ENCODE data around the gene MRPL58.

Gene MRPL58

DNA sequence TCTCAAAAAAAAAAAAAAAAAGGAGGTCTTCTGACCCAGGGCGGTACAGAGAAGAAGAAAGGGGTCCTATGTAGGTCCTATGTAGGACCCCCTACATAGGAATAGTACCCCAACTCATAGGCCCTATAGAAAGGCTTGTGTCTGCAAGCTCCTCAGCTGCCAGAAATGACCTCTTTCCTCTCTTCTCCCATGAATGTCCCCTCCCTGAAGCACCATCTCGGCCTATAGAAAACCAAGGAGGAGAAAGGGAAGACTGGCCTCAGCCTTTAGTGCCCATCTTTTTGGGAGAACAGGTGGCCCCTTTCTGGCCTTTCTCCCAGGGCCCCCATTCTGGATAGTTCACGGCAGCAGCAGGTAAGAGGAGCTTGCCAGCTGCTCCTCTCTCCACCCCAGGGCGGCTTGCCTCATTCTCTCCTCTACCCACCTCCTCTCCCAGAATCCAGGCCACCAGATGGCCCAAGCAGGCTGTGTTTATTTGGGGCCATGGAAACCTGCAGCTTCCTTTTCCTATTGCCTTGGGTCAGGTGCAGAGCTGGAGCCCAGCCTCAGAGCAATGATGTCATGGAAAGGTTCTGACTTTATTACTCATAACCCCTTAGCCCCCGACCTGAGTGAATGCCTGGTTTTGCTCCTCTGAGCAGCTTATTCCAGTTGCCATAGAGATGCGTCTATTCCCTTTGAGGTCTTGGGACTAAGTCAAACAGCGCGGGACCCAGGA lies 1.6 kb upstream of the MRPL58 start:
- TF ChIP-seq, protein P1, sequence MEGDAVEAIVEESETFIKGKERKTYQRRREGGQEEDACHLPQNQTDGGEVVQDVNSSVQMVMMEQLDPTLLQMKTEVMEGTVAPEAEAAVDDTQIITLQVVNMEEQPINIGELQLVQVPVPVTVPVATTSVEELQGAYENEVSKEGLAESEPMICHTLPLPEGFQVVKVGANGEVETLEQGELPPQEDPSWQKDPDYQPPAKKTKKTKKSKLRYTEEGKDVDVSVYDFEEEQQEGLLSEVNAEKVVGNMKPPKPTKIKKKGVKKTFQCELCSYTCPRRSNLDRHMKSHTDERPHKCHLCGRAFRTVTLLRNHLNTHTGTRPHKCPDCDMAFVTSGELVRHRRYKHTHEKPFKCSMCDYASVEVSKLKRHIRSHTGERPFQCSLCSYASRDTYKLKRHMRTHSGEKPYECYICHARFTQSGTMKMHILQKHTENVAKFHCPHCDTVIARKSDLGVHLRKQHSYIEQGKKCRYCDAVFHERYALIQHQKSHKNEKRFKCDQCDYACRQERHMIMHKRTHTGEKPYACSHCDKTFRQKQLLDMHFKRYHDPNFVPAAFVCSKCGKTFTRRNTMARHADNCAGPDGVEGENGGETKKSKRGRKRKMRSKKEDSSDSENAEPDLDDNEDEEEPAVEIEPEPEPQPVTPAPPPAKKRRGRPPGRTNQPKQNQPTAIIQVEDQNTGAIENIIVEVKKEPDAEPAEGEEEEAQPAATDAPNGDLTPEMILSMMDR (IDR thresholded peaks at IDR 0.05; ENCODE audit: poor library complexity, severe bottlenecking) = no peak
- no peak overlapping the region for H3K4me3 ChIP-seq (ENCODE audit: severe bottlenecking)
- no peak for DNase-seq (ENCODE audit: low spot score)
- 0 out of 2 replicates have a peak, but pooled peaks cover 4% of the 10 kb centered on the region for H3K36me3 ChIP-seq (ENCODE audit: low read depth)
- H3K27ac ChIP-seq (ENCODE audit: poor library complexity, severe bottlenecking) = no peak overlapping the region
- no peaks in the 10 kb centered on the region for H3K27me3 ChIP-seq (ENCODE audit: insufficient read depth, poor library complexity, severe bottlenecking)
- H3K9me3 ChIP-seq (ENCODE audit: severe bottlenecking) = no peaks in the 10 kb centered on the region
- peaks cover 12% of the 10 kb centered on the region for H3K4me1 ChIP-seq (ENCODE audit: insufficient read depth, poor library complexity, severe bottlenecking)
- no peak for ATAC-seq (ENCODE audit: low read depth)

DNA sequence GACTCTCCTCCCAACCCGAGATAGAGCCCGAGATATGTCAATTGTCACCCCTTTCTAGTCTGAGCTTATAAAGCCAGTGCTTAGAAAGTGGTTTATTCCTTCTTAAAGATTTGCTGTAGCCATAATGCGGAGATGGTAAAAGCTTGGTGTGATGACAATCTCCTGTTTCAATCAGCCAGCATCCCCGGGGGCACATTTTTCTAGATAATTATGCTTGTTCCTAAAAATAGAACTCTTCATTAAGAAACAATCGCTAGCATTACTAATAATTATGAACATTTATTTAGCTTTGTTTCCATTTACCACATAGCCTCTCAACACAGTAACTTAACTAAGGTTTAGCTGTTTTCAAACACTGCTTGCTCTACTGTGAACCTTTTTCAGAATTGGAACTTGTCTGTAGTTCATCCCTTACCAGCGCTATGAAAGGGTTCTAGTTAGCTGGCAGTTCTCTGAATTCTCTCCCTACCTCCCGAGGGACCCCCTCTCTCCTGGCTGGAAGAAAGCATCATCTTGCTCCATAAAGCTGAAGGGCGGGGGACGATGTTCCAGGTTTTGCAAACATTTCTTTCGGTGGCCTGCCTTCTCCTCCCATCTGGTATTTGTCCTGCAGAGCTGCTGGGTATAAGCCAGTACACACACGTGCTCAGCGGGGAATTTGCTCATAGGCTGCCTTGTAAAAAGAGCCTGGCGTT lies 922 bp upstream of the MRPL58 start:
- ATAC-seq (ENCODE audit: low read depth) = no peak
- no peak for DNase-seq (ENCODE audit: low spot score)
- H3K4me3 ChIP-seq (ENCODE audit: severe bottlenecking) = peak overlapping the region; percentile 56

DNA sequence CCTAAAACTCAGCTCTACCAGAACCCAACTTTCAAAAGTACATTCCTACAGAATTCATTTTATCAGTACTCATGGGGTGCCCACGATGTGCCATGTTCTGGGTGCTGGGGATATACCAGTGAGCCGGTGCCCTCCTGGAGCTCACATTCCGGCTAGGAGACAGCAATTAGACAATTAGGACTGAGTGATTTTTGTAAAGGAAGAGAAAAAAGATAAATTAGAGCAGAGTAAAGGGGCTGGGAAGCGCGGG lies 449 bp upstream of the MRPL58 start:
- Histone ChIP-seq H3K27me3 (ENCODE audit: insufficient read depth, poor library complexity, severe bottlenecking) (no peaks in the 10 kb centered on the region), H3K27ac (ENCODE audit: poor library complexity, severe bottlenecking) (peak overlapping the region; percentile 58), H3K36me3 (ENCODE audit: low read depth) (peaks cover 10% of the 10 kb centered on the region), H3K4me1 (ENCODE audit: insufficient read depth, poor library complexity, severe bottlenecking) (peaks cover 12% of the 10 kb centered on the region), H3K4me3 (ENCODE audit: severe bottlenecking) (peak overlapping the region; percentile 56), H3K9me3 (ENCODE audit: severe bottlenecking) (no peaks in the 10 kb centered on the region)
- TF ChIP-seq, protein P1 (IDR thresholded peaks at IDR 0.05; ENCODE audit: poor library complexity, severe bottlenecking) = no peak
- DNase-seq (ENCODE audit: low spot score) = no peak
- ATAC-seq (ENCODE audit: low read depth) = no peak

More for the DNA sequence above, 922 bp upstream of the MRPL58 start:
- Histone ChIP-seq H3K27ac (ENCODE audit: poor library complexity, severe bottlenecking) (peak overlapping the region; percentile 58), H3K9me3 (ENCODE audit: severe bottlenecking) (no peaks in the 10 kb centered on the region), H3K27me3 (ENCODE audit: insufficient read depth, poor library complexity, severe bottlenecking) (no peaks in the 10 kb centered on the region), H3K36me3 (ENCODE audit: low read depth) (peaks cover 5% of the 10 kb centered on the region; the same call in 1 of the 2 replicates), H3K4me1 (ENCODE audit: insufficient read depth, poor library complexity, severe bottlenecking) (peaks cover 12% of the 10 kb centered on the region)
- TF ChIP-seq, protein P1 (IDR thresholded peaks at IDR 0.05; ENCODE audit: poor library complexity, severe bottlenecking) = no peak

DNA sequence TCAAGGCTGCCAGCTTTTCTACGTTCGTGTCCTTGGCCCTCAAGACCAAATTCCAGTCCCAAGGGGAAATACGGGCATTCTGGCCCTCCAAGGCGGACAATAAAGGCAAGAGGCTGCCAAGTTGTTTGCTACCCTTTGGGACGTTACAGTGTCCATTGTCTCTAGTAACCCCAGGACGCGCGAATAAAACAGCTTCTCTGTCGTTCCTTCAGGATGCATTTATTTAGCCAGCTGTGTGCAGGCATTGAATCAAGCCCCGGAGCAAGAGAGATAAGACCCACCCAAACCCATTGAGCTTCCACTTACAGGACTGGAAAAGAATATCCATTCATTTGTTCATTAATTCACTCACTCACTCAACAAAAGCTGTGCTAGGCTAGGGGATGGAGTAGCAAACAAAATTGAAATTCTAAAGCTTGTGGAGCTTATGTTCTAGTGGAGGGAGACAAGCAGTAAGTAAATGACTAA lies 656 bp downstream of the MRPL58 start:
- Histone ChIP-seq H3K27ac (ENCODE audit: poor library complexity, severe bottlenecking) (peak overlapping the region; percentile 58), H3K27me3 (ENCODE audit: insufficient read depth, poor library complexity, severe bottlenecking) (no peaks in the 10 kb centered on the region), H3K4me1 (ENCODE audit: insufficient read depth, poor library complexity, severe bottlenecking) (peaks cover 12% of the 10 kb centered on the region), H3K9me3 (ENCODE audit: severe bottlenecking) (no peaks in the 10 kb centered on the region), H3K36me3 (ENCODE audit: low read depth) (peaks cover 20% of the 10 kb centered on the region), H3K4me3 (ENCODE audit: severe bottlenecking) (peak overlapping the region; percentile 56)
- ATAC-seq (ENCODE audit: low read depth) (no peak), DNase-seq (ENCODE audit: low spot score) (no peak)
- TF ChIP-seq, protein P1 (IDR thresholded peaks at IDR 0.05; ENCODE audit: poor library complexity, severe bottlenecking) = no peak

DNA sequence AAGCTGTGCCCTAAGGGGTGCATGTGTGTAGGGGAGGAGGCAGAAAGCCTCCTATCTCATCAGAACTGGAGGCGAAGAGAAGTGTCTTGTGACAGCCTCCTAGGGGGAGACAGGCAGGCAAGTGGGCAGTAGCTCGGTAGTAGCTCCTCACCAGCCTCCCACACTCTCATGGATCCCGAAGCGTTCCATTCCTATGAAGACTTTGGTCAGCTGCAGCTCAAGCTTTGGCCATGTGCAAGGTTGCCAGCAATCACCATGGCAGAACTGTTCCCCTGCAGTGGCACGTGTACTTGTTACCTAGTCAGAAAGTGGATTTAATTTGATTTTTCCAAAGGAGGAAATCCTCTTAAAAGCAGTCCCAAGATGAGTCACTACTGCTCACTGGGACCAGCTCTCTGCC lies 6.7 kb downstream of the MRPL58 start:
- H3K9me3 ChIP-seq (ENCODE audit: severe bottlenecking) = no peaks in the 10 kb centered on the region
- no peak overlapping the region for H3K27ac ChIP-seq (ENCODE audit: poor library complexity, severe bottlenecking)
- TF ChIP-seq, protein P1 (IDR thresholded peaks at IDR 0.05; ENCODE audit: poor library complexity, severe bottlenecking) = no peak
- H3K27me3 ChIP-seq (ENCODE audit: insufficient read depth, poor library complexity, severe bottlenecking) = no peaks in the 10 kb centered on the region
- no peak for ATAC-seq (ENCODE audit: low read depth)
- no peaks in the 10 kb centered on the region for H3K4me1 ChIP-seq (ENCODE audit: insufficient read depth, poor library complexity, severe bottlenecking)
- DNase-seq (ENCODE audit: low spot score) = no peak
- H3K4me3 ChIP-seq (ENCODE audit: severe bottlenecking) = no peak overlapping the region
- peaks cover 49% of the 10 kb centered on the region for H3K36me3 ChIP-seq (ENCODE audit: low read depth)
